Lower lobe of right lung (tissue), 2 donors: ENCODE measurements around the gene TPX2. TPM values are rescaled to one million over a fixed set of nuclear protein-coding genes. Genes with fewer than 3 reads are reported as not detected.
"Not testable (repeated sequence)": the region's sequence is repeated elsewhere in the genome, so short reads cannot be mapped to it uniquely, and the experiment has no call there.

ENCODE experiments used
- ATAC-seq, 2 donors: fragments of 200-7000 bp; cut with Tn5 transposase; one replicate each; pipeline ENCODE4 v1.9.1; 2020 to 2022; ENCODE audit warnings: mild to moderate bottlenecking in 2 of 2, moderate library complexity in 2 of 2
- DNase-seq: peaks from one replicate; pipeline ENCODE4 v3.0.0-alpha.2; 2020
- H3K27ac ChIP-seq: fragments of 200-600 bp; one replicate; pipeline ENCODE4 v1.8.0; 2022
- H3K27me3 ChIP-seq: fragments of 200-600 bp; one replicate; pipeline ENCODE4 v1.8.0; 2022; ENCODE audit warnings: low read depth
- H3K36me3 ChIP-seq: fragments of 200-600 bp; one replicate; pipeline ENCODE4 v1.8.0; 2022; ENCODE audit warnings: mild to moderate bottlenecking
- H3K4me1 ChIP-seq: fragments of 200-600 bp; one replicate; pipeline ENCODE4 v1.8.0; 2022
- H3K4me3 ChIP-seq: fragments of 200-600 bp; one replicate; pipeline ENCODE4 v1.8.0; 2022; ENCODE audit warnings: mild to moderate bottlenecking
- H3K9me3 ChIP-seq: fragments of 200-600 bp; one replicate; pipeline ENCODE4 v1.8.0; 2022
- CTCF ChIP-seq: fragments of 200-600 bp; IDR thresholded peaks from one replicate; pipeline ENCODE4 v1.8.0; 2022; ENCODE audit warnings: antibody characterized with exemption, mild to moderate bottlenecking
- intact Hi-C: fragments of 100-400 bp; cut with DNase I; formaldehyde crosslinking; loops from one replicate; pipeline ENCODE4 v1.11.0; 2022
- total RNA-seq: library from RNA; stranded (reverse); fragmentation: NEBNext Ultra II Directional; extraction: Animal tissue kit (Norgen Biotek cat#: 25700); gene quantifications from one replicate; pipeline ENCODE4 v1.2.1, GENCODE V29; 2021
- donor health status: DM: no; HTN: yes; CAD: no; lungs with severe emphysema.

TPX2 gene
- total RNA-seq, 1 donor from 2014 or later = 1.9 TPM

DNA sequence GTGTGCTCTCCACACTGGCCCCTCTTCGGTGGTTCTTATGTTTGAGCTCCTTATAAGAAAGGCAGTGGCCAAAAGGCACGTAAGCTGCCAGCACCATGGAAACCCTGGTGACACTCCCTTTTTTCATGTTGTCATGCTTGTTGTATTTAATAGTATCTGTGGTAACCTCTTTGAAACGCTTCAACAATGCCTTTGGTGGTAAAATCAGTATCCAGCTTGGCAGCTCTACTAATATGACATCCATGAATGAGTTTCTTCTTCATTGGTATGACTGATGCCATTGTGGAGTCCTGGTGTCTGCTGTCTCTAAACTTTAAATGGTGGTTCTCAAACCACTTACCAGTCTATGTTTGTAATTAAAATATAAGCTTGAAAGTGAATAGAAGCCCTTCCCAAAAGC is 69.4 kb downstream of the TPX2 start:
- H3K4me3 ChIP-seq = no peak overlapping the region
- DNase-seq (no peak), ATAC-seq (no peak)
- H3K27ac ChIP-seq = no peak overlapping the region
- H3K4me1 ChIP-seq = peaks cover 15% of the 10 kb centered on the region
- H3K27me3 ChIP-seq = no peaks in the 10 kb centered on the region
- no peaks in the 10 kb centered on the region for H3K9me3 ChIP-seq
- TF ChIP-seq CTCF = no peak
- intact Hi-C loops = no loop called here
- no peaks in the 10 kb centered on the region for H3K36me3 ChIP-seq

GRCh38 chr20:31809661-31810060 is 70.6 kb downstream of the TPX2 start:
- Histone ChIP-seq H3K27me3 (no peaks in the 10 kb centered on the region), H3K9me3 (no peaks in the 10 kb centered on the region), H3K27ac (no peak overlapping the region), H3K36me3 (no peaks in the 10 kb centered on the region), H3K4me3 (no peak overlapping the region), H3K4me1 (peaks cover 15% of the 10 kb centered on the region)
- no peak for TF ChIP-seq CTCF
- ATAC-seq = no peak
- DNase-seq = no peak
- intact Hi-C loops = no loop called here

DNA sequence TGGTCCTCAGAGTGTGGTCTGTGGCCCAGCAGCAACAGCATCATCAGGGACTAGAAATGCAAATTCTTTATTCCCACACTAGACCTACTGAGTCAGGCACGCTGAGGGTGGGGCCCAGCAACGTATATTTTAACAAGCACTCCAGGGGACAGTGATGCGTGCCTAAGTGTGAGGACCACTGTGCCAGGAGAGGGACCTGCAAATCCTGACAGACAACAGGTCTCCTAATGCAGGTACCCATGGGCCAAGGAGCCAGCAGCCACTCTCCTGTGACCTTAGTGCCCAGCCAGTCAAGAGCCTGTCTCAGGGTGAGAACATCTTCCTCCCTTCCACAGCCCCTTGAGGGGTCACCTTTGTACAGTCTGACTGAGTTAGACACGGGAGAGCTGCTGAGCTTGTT is 72.1 kb downstream of the TPX2 start:
- TF ChIP-seq CTCF = no peak
- peaks cover 26% of the 10 kb centered on the region for H3K4me1 ChIP-seq
- ATAC-seq = no peak
- DNase-seq = no peak
- H3K36me3 ChIP-seq = no peaks in the 10 kb centered on the region
- no peaks in the 10 kb centered on the region for H3K27me3 ChIP-seq
- H3K27ac ChIP-seq = no peak overlapping the region
- no peak overlapping the region for H3K4me3 ChIP-seq
- H3K9me3 ChIP-seq = no peaks in the 10 kb centered on the region
- intact Hi-C loops = no loop called here

DNA sequence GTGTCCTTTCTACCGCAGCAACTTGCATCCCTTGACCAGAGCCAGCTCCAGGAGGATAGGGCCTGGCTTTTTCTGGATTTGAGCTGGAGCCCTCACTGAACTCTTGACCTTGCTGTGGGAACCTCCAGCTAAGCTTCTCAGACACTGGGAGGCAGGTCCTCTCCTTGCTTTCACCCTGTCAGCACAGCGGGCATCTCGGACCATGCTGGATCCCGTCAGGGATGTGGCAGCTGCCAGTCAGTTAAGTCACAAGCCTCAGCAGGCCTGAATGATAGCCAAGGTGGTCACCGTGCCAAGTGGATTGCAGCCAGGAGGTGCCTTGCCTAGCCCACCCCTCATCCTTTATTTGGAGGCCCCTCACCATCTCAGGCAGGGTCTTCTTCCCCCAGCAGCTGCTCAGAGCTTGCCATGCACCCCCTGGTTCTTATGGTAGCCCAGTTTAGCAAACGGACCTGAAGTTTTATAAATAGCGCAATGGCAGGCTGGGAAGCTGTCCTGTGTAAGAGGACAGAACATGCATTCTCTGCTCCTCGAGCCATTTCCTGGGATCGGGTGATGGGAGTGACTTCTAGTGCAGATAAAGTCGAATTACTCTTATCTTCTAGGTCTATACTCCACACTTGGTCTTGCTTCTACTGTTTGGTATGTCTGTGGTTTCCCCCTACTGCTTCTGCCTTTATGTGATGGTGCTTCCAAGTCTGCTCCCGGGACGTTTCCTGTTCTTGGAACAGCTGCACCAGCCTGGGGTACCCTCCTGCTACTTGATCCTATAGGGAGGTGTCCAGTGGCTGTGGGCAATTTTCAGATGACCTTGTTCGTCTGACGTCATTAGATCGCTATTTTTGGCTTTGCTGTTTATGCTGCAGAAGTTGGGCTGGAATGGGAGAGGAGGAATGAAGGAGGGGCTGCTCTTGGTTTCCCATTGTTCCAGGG is 73.0 kb downstream of the TPX2 start:
- H3K4me3 ChIP-seq = no peak overlapping the region
- intact Hi-C loops = no loop called here
- TF ChIP-seq CTCF = no peak
- peaks cover 26% of the 10 kb centered on the region for H3K4me1 ChIP-seq
- no peaks in the 10 kb centered on the region for H3K9me3 ChIP-seq
- H3K36me3 ChIP-seq = no peaks in the 10 kb centered on the region
- no peaks in the 10 kb centered on the region for H3K27me3 ChIP-seq
- ATAC-seq = no peak
- DNase-seq = no peak
- H3K27ac ChIP-seq = no peak overlapping the region

GRCh38 chr20:31813611-31814010 is 74.5 kb downstream of the TPX2 start:
- Histone ChIP-seq H3K9me3 (no peaks in the 10 kb centered on the region), H3K27ac (no peak overlapping the region), H3K27me3 (no peaks in the 10 kb centered on the region), H3K36me3 (no peaks in the 10 kb centered on the region), H3K4me1 (peaks cover 26% of the 10 kb centered on the region), H3K4me3 (no peak overlapping the region)
- no peak for DNase-seq
- intact Hi-C loops = no loop called here
- ATAC-seq = no peak
- TF ChIP-seq CTCF = no peak

DNA sequence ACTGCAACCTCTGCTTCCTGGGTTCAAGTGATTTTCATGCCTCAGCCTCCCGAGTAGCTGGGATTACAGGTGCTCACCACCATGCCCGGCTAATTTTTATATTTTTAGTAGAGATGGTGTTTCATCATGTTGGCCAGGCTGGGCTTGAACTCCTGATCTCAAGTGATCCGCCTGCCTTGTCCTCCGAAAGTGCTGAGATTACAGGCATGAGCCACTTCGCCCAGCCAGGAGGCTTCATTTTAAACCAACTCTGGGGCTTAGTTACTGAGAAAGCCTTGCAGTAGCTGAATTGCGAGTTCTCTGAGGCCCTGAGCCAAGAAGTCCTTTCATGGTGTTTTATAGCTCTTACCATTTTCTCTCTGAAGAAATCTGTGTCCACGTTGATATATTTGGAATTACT is 75.1 kb downstream of the TPX2 start:
- H3K27ac ChIP-seq, H3K36me3 ChIP-seq, DNase-seq, H3K4me3 ChIP-seq, H3K9me3 ChIP-seq, ATAC-seq, intact Hi-C loops, H3K27me3 ChIP-seq: not testable (repeated sequence)
- H3K4me1 ChIP-seq = peaks cover 26% of the 10 kb centered on the region
